ENCODE measurements around the gene GLIPR1L2. TPM values are rescaled to one million over a fixed set of nuclear protein-coding genes. Genes with fewer than 3 reads are reported as not detected.

Gene GLIPR1L2
- total RNA-seq, 2 donors from 2014 or later = 0.58 TPM; not detected in 1

DNA sequence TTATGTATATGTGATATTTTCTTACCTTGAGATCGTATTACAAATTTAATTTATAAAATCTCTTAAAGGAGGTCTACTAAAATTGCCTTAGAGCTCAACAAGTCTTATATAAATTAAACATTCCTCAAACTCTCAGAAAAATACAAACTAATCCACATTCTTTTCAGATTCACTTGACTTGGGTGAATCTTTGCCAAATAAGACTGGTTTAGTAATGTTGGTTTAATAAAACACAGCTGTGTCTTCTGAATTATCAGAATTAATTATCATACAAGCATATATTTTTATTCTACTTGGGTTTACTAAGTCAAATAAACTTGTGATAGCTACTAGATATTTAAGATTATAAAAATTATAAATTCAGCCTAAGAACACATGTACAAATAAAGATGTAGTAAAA lies 13.3 kb downstream of the GLIPR1L2 start:
- H3K36me3 ChIP-seq (ENCODE audit: control insufficient read depth, insufficient read depth, low read length) = no peaks in the 10 kb centered on the region
- TF ChIP-seq, protein P1, sequence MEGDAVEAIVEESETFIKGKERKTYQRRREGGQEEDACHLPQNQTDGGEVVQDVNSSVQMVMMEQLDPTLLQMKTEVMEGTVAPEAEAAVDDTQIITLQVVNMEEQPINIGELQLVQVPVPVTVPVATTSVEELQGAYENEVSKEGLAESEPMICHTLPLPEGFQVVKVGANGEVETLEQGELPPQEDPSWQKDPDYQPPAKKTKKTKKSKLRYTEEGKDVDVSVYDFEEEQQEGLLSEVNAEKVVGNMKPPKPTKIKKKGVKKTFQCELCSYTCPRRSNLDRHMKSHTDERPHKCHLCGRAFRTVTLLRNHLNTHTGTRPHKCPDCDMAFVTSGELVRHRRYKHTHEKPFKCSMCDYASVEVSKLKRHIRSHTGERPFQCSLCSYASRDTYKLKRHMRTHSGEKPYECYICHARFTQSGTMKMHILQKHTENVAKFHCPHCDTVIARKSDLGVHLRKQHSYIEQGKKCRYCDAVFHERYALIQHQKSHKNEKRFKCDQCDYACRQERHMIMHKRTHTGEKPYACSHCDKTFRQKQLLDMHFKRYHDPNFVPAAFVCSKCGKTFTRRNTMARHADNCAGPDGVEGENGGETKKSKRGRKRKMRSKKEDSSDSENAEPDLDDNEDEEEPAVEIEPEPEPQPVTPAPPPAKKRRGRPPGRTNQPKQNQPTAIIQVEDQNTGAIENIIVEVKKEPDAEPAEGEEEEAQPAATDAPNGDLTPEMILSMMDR (conservative IDR thresholded peaks at IDR 0.05) = no peak
- WGBS, 2 experiments (ENCODE audit: insufficient coverage in 1 of 2, insufficient read length in 1 of 2) = no CpG with 5 or more reads among the region's 1 CpG
- no peaks in the 10 kb centered on the region for H3K4me1 ChIP-seq (ENCODE audit: control insufficient read depth, insufficient read depth, low read length)
- no peaks in the 10 kb centered on the region for H3K27me3 Mint-ChIP-seq (ENCODE audit: insufficient read depth)
- no peaks in the 10 kb centered on the region for H3K9me3 Mint-ChIP-seq
- H3K4me3 ChIP-seq (ENCODE audit: low read length) = no peak overlapping the region
- H3K27ac ChIP-seq (ENCODE audit: low read depth, low read length) = no peak overlapping the region
- no peak overlapping the region for H3K4me3 Mint-ChIP-seq
- no peaks in the 10 kb centered on the region for H3K36me3 Mint-ChIP-seq (ENCODE audit: low read depth)
- no peak for DNase-seq
- no peaks in the 10 kb centered on the region for H3K9me3 ChIP-seq (ENCODE audit: control insufficient read depth, low read length)
- H3K27me3 ChIP-seq (ENCODE audit: control insufficient read depth, insufficient read depth, low read length, poor library complexity, severe bottlenecking) = no peaks in the 10 kb centered on the region
- no peak overlapping the region for H3K9ac ChIP-seq (ENCODE audit: extremely low read depth, low read length, poor library complexity, severe bottlenecking)
- no peak overlapping the region for H3K27ac Mint-ChIP-seq
- H3K4me1 Mint-ChIP-seq = no peaks in the 10 kb centered on the region

DNA sequence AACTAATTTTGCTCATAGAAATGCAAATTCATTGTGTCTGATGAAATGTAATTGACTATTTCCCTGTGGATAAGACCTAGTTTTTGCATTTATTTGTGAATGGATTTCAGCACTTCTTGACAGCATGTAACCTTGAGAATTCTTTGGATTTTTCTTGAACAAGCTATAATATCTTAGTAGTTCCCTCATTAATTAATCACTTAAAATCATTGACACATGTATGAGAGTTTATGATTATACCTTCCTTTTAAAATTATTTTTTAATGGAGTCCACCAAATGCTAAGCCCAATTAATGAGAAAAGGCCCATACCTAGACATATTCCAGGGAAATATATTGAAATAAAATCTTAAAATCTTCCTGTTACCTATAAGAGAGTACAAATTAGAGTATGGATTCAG lies 16.8 kb downstream of the GLIPR1L2 start:
- TF ChIP-seq, protein P1 (conservative IDR thresholded peaks at IDR 0.05) = no peak
- Histone ChIP-seq H3K9ac (ENCODE audit: extremely low read depth, low read length, poor library complexity, severe bottlenecking) (no peak overlapping the region), H3K4me3 (ENCODE audit: low read length) (no peak overlapping the region), H3K27me3 (ENCODE audit: control insufficient read depth, insufficient read depth, low read length, poor library complexity, severe bottlenecking) (no peaks in the 10 kb centered on the region), H3K27ac (ENCODE audit: low read depth, low read length) (no peak overlapping the region), H3K4me1 (ENCODE audit: control insufficient read depth, insufficient read depth, low read length) (no peaks in the 10 kb centered on the region), H3K9me3 (ENCODE audit: control insufficient read depth, low read length) (no peaks in the 10 kb centered on the region), H3K36me3 (ENCODE audit: control insufficient read depth, insufficient read depth, low read length) (no peaks in the 10 kb centered on the region)
- no peaks in the 10 kb centered on the region for H3K4me1 Mint-ChIP-seq
- H3K27ac Mint-ChIP-seq = no peak overlapping the region
- no peaks in the 10 kb centered on the region for H3K9me3 Mint-ChIP-seq
- no peak overlapping the region for H3K4me3 Mint-ChIP-seq
- no peaks in the 10 kb centered on the region for H3K36me3 Mint-ChIP-seq (ENCODE audit: low read depth)
- no peak for DNase-seq
- no peaks in the 10 kb centered on the region for H3K27me3 Mint-ChIP-seq (ENCODE audit: insufficient read depth)

DNA sequence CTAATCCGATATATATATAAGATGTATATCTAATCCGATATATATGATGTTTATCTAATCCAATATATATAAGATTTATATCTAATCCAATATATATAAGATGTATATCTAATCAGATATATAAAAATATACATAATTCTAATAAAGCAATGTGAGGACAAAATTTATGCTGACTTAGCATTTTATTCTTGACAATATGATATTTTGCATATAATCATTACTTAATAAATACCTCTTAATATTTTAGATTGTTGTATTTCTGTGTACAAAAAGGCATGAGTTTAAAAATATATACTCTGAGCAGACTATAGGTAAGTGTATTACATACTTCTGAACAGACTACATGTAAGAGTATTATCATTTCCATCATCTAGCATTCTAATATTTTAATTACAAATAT lies 18.9 kb downstream of the GLIPR1L2 start:
- Mint-ChIP-seq H3K4me3 (no peak overlapping the region), H3K36me3 (ENCODE audit: low read depth) (no peaks in the 10 kb centered on the region), H3K27ac (no peak overlapping the region), H3K9me3 (no peaks in the 10 kb centered on the region), H3K4me1 (no peaks in the 10 kb centered on the region), H3K27me3 (ENCODE audit: insufficient read depth) (no peaks in the 10 kb centered on the region)
- Histone ChIP-seq H3K4me3 (ENCODE audit: low read length) (no peak overlapping the region), H3K9me3 (ENCODE audit: control insufficient read depth, low read length) (no peaks in the 10 kb centered on the region), H3K9ac (ENCODE audit: extremely low read depth, low read length, poor library complexity, severe bottlenecking) (no peak overlapping the region), H3K4me1 (ENCODE audit: control insufficient read depth, insufficient read depth, low read length) (no peaks in the 10 kb centered on the region), H3K27me3 (ENCODE audit: control insufficient read depth, insufficient read depth, low read length, poor library complexity, severe bottlenecking) (no peaks in the 10 kb centered on the region), H3K36me3 (ENCODE audit: control insufficient read depth, insufficient read depth, low read length) (no peaks in the 10 kb centered on the region), H3K27ac (ENCODE audit: low read depth, low read length) (no peak overlapping the region)
- no peak for DNase-seq
- TF ChIP-seq, protein P1 (conservative IDR thresholded peaks at IDR 0.05) = no peak
- WGBS, 2 experiments (ENCODE audit: insufficient coverage in 1 of 2, insufficient read length in 1 of 2) = no CpG with 5 or more reads among the region's 2 CpGs
